Measurements from ENCODE around the gene RMDN2.

- no peak for TF ChIP-seq CTCF (optimal IDR thresholded peaks at IDR 0.05 in 1 of 3, IDR thresholded peaks at IDR 0.05 in 1 of 3, conservative IDR thresholded peaks at IDR 0.05 in 1 of 3; ENCODE audit: extremely low read depth in 1 of 3, insufficient read depth in 2 of 3, low read length in 3 of 3)
- no peak for TF ChIP-seq EZH2 (IDR thresholded peaks at IDR 0.05; ENCODE audit: low read length)
These were observed 43.1 kb upstream of the RMDN2 start for GRCh38 chr2:37882036-37882435.

Measured in keratinocyte (primary cell).